ENCODE results near the gene WDFY2. TPM values are rescaled to one million over a fixed set of nuclear protein-coding genes. Genes with fewer than 3 reads are reported as not detected.

The WDFY2 gene
- total RNA-seq, 1 experiment from 2014 or later, result 45.5 TPM

GRCh38 chr13:51678420-51678819 lies 94.2 kb downstream of the WDFY2 start:
- ChIA-PET CTCF (no interaction called here), POLR2A (ENCODE audit: low non-redundant PET) (no interaction called here)

GRCh38 chr13:51679616-51680015 lies 95.4 kb downstream of the WDFY2 start:
- no peak overlapping the region for H3K4me3 ChIP-seq (ENCODE audit: low read depth, low read length, poor library complexity, severe bottlenecking)
- no peak for TF ChIP-seq CTCF (conservative IDR thresholded peaks at IDR 0.05; ENCODE audit: low read depth, low read length)
- TF ChIP-seq EZH2 (IDR thresholded peaks at IDR 0.05; ENCODE audit: borderline replicate concordance, low read depth, low read length, poor library complexity, severe bottlenecking), result no peak
- CTCF ChIA-PET, result no interaction called here
- no peaks in the 10 kb centered on the region for H3K36me3 ChIP-seq (ENCODE audit: insufficient read depth, low read length, poor library complexity, severe bottlenecking)
- no TSS peak for BruUV-seq (replicated peaks)
- H3K27me3 ChIP-seq (replicated peaks; ENCODE audit: insufficient read depth, low read depth, low read length, poor library complexity), result no peaks in the 10 kb centered on the region
- H3K4me1 ChIP-seq (ENCODE audit: insufficient read depth, low read length, poor library complexity, severe bottlenecking), result peaks cover 37% of the 10 kb centered on the region
- POLR2A ChIA-PET (ENCODE audit: low non-redundant PET), result no interaction called here
- intact Hi-C loops (cut with micrococcal nuclease; ENCODE audit: unreplicated experiment), result no loop called here
- H3K9me3 ChIP-seq (ENCODE audit: low read depth, low read length, poor library complexity, severe bottlenecking), result no peaks in the 10 kb centered on the region
- no peak overlapping the region for H3K27ac ChIP-seq (ENCODE audit: low read depth, low read length, poor library complexity, severe bottlenecking)
- no peak for DNase-seq (ENCODE audit: low spot score)

More at GRCh38 chr13:51678420-51678819, 94.2 kb downstream of the WDFY2 start:
- H3K27me3 ChIP-seq (replicated peaks; ENCODE audit: insufficient read depth, low read depth, low read length, poor library complexity), result no peaks in the 10 kb centered on the region
- intact Hi-C loops (cut with micrococcal nuclease; ENCODE audit: unreplicated experiment), result no loop called here
- peaks cover 36% of the 10 kb centered on the region for H3K4me1 ChIP-seq (ENCODE audit: insufficient read depth, low read length, poor library complexity, severe bottlenecking)
- H3K36me3 ChIP-seq (ENCODE audit: insufficient read depth, low read length, poor library complexity, severe bottlenecking), result no peaks in the 10 kb centered on the region
- no peak overlapping the region for H3K4me3 ChIP-seq (ENCODE audit: low read depth, low read length, poor library complexity, severe bottlenecking)
- no peak for TF ChIP-seq EZH2 (IDR thresholded peaks at IDR 0.05; ENCODE audit: borderline replicate concordance, low read depth, low read length, poor library complexity, severe bottlenecking)
- TF ChIP-seq CTCF (conservative IDR thresholded peaks at IDR 0.05; ENCODE audit: low read depth, low read length), result no peak
- no peaks in the 10 kb centered on the region for H3K9me3 ChIP-seq (ENCODE audit: low read depth, low read length, poor library complexity, severe bottlenecking)
- no TSS peak for BruUV-seq (replicated peaks)
- DNase-seq (ENCODE audit: low spot score), result no peak
- H3K27ac ChIP-seq (ENCODE audit: low read depth, low read length, poor library complexity, severe bottlenecking), result no peak overlapping the region

- intact Hi-C loops (cut with micrococcal nuclease; ENCODE audit: unreplicated experiment), result no loop called here
- no TSS peak for BruUV-seq (replicated peaks)
- no peak overlapping the region for H3K27ac ChIP-seq (ENCODE audit: low read depth, low read length, poor library complexity, severe bottlenecking)
- H3K36me3 ChIP-seq (ENCODE audit: insufficient read depth, low read length, poor library complexity, severe bottlenecking), result no peaks in the 10 kb centered on the region
- ChIA-PET CTCF (no interaction called here), POLR2A (ENCODE audit: low non-redundant PET) (no interaction called here)
- no peaks in the 10 kb centered on the region for H3K27me3 ChIP-seq (replicated peaks; ENCODE audit: insufficient read depth, low read depth, low read length, poor library complexity)
- peak; percentile 44 for DNase-seq (ENCODE audit: low spot score)
- no peak for TF ChIP-seq CTCF (conservative IDR thresholded peaks at IDR 0.05; ENCODE audit: low read depth, low read length)
- TF ChIP-seq EZH2 (IDR thresholded peaks at IDR 0.05; ENCODE audit: borderline replicate concordance, low read depth, low read length, poor library complexity, severe bottlenecking), result no peak
- no peak overlapping the region for H3K4me3 ChIP-seq (ENCODE audit: low read depth, low read length, poor library complexity, severe bottlenecking)
- H3K9me3 ChIP-seq (ENCODE audit: low read depth, low read length, poor library complexity, severe bottlenecking), result no peaks in the 10 kb centered on the region
- peaks cover 32% of the 10 kb centered on the region for H3K4me1 ChIP-seq (ENCODE audit: insufficient read depth, low read length, poor library complexity, severe bottlenecking)
These were observed 96.9 kb downstream of the WDFY2 start for GRCh38 chr13:51681037-51681678.
